Endodermal cell (in vitro differentiated cells): ENCODE measurements around the gene SCUBE2. TPM values are rescaled to one million over a fixed set of nuclear protein-coding genes. Genes with fewer than 3 reads are reported as not detected.

Experiments
- DNase-seq: peaks from one replicate; pipeline ENCODE4 v3.0.0-alpha.2; 2017
- H3K27ac ChIP-seq: 2 replicates; pipeline ENCODE4 v1.5.1; 2013; ENCODE audit warnings: mild to moderate bottlenecking, low read depth, low read length, moderate library complexity
- H3K27me3 ChIP-seq: 2 replicates; pipeline ENCODE4 v1.6.1; 2013; ENCODE audit warnings: mild to moderate bottlenecking, low read length, moderate library complexity; ENCODE audit not compliant: insufficient read depth, control insufficient read depth, poor library complexity, severe bottlenecking
- H3K36me3 ChIP-seq: 2 replicates; pipeline ENCODE4 v1.7.0; 2013; ENCODE audit warnings: mild to moderate bottlenecking, low read length, moderate library complexity; ENCODE audit not compliant: control insufficient read depth, insufficient read depth
- H3K4me1 ChIP-seq: one replicate; pipeline ENCODE4 v1.7.0; 2013; ENCODE audit warnings: low read length; ENCODE audit not compliant: control insufficient read depth, insufficient read depth
- H3K4me3 ChIP-seq: 2 replicates; pipeline ENCODE4 v1.5.1; 2013; ENCODE audit warnings: mild to moderate bottlenecking, low read length, moderate library complexity
- H3K9ac ChIP-seq: 2 replicates; pipeline ENCODE4 v1.6.1; 2013; ENCODE audit warnings: mild to moderate bottlenecking, low read length, moderate library complexity; ENCODE audit not compliant: poor library complexity, severe bottlenecking; ENCODE audit errors: extremely low read depth
- H3K9me3 ChIP-seq: 2 replicates; pipeline ENCODE4 v1.6.1; 2013; ENCODE audit warnings: mild to moderate bottlenecking, low read length, moderate library complexity; ENCODE audit not compliant: control insufficient read depth
- H3K27ac Mint-ChIP-seq: 2 replicates; pipeline ENCODE4 v1.8.0; 2020; ENCODE audit warnings: mixed read lengths
- H3K27me3 Mint-ChIP-seq: 2 replicates; pipeline ENCODE4 v1.8.0; 2021; ENCODE audit warnings: mild to moderate bottlenecking, mixed read lengths; ENCODE audit not compliant: insufficient read depth
- H3K36me3 Mint-ChIP-seq: 2 replicates; pipeline ENCODE4 v1.8.0; 2020; ENCODE audit warnings: low read depth, mixed read lengths
- H3K4me1 Mint-ChIP-seq: 2 replicates; pipeline ENCODE4 v1.8.0; 2020; ENCODE audit warnings: mixed read lengths
- H3K4me3 Mint-ChIP-seq: 2 replicates; pipeline ENCODE4 v1.8.0; 2020; ENCODE audit warnings: mild to moderate bottlenecking, moderate library complexity, mixed read lengths
- H3K9me3 Mint-ChIP-seq: 2 replicates; pipeline ENCODE4 v1.8.0; 2020; ENCODE audit warnings: mild to moderate bottlenecking, mixed read lengths
- WGBS, 2 experiments: methylation state at CpG; one replicate each; pipeline versions ENCODE4 v1.1.5 to v1.1.7; 2013; ENCODE audit warnings: missing lambda C conversion rate in 2 of 2, mixed read lengths in 1 of 2; ENCODE audit not compliant: insufficient coverage in 1 of 2, insufficient read length in 1 of 2; 5-methylcytosine and 5-hydroxymethylcytosine counted together
- total RNA-seq, 2 donors: library from RNA; stranded (reverse); fragmentation: NEBNext Ultra II Directional in 1 of 2; extraction: Animal tissue kit (Norgen Biotek cat#: 25700) in 1 of 2; gene quantifications; 2 replicates in 1 of 2; 3 replicates in 1 of 2; pipeline ENCODE4 v1.2.1, GENCODE V29; 2021
- TF ChIP-seq, protein P1 (sequence below): fragments of 200-600 bp; sonication (generic); conservative IDR thresholded peaks from 2 replicates; pipeline ENCODE4 v1.5.0; 2021; ENCODE audit warnings: antibody characterized with exemption, mild to moderate bottlenecking

Gene SCUBE2
- total RNA-seq, 2 donors from 2014 or later = 1.5 to 2.0 TPM

DNA sequence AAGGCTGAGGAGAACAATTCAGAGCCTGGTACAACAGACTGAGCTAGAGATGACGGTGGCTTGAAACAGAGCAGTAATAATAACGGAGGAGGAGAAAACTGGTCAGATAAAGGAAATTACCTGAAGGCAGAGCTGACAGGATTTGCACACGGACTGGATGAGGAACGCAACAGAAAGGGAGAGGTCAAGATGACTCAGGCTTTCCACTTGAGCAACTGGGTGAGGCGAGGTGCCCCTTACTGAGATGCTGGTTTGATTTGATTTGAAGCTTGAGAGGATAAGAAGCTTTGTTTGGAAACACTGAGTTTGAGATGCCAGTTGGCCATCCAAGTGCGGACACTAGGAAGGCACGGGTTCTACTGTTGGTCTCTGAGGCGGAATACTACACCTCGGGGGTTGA is 52.2 kb downstream of the SCUBE2 start:
- peaks cover 6% of the 10 kb centered on the region for H3K4me1 Mint-ChIP-seq
- no peaks in the 10 kb centered on the region for H3K9me3 Mint-ChIP-seq
- H3K36me3 ChIP-seq = no peaks in the 10 kb centered on the region
- no peak overlapping the region for H3K27ac ChIP-seq
- no peak overlapping the region for H3K9ac ChIP-seq
- DNase-seq = no peak
- no peaks in the 10 kb centered on the region for H3K9me3 ChIP-seq
- H3K27me3 ChIP-seq = peaks cover 7% of the 10 kb centered on the region
- no peak overlapping the region for H3K27ac Mint-ChIP-seq
- TF ChIP-seq, protein P1, sequence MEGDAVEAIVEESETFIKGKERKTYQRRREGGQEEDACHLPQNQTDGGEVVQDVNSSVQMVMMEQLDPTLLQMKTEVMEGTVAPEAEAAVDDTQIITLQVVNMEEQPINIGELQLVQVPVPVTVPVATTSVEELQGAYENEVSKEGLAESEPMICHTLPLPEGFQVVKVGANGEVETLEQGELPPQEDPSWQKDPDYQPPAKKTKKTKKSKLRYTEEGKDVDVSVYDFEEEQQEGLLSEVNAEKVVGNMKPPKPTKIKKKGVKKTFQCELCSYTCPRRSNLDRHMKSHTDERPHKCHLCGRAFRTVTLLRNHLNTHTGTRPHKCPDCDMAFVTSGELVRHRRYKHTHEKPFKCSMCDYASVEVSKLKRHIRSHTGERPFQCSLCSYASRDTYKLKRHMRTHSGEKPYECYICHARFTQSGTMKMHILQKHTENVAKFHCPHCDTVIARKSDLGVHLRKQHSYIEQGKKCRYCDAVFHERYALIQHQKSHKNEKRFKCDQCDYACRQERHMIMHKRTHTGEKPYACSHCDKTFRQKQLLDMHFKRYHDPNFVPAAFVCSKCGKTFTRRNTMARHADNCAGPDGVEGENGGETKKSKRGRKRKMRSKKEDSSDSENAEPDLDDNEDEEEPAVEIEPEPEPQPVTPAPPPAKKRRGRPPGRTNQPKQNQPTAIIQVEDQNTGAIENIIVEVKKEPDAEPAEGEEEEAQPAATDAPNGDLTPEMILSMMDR = no peak
- no peak overlapping the region for H3K4me3 ChIP-seq
- WGBS, 2 experiments = 91 to 97% methylated on average over 9 of the region's 9 CpGs
- no peaks in the 10 kb centered on the region for H3K4me1 ChIP-seq
- H3K36me3 Mint-ChIP-seq = no peaks in the 10 kb centered on the region
- no peaks in the 10 kb centered on the region for H3K27me3 Mint-ChIP-seq
- no peak overlapping the region for H3K4me3 Mint-ChIP-seq

DNA sequence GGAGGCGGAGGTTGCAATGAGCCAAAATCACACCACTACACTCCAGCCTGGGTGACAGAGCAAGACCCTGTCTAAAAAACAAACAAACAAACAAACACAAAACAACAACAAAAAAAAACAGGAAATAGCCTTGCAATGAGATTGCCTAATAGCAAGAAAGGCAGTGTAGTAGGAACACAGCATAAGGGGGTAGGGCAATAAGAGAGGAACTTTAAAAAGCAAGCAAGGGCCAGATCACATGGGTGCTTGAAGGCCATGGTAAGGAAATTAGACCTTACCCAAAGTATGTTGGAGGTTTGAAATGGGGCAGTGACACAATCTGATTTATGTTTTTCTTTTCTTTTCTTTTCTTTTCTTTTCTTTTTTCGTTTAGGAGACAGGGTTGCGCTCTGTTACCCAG is 52.9 kb downstream of the SCUBE2 start:
- Mint-ChIP-seq H3K4me3 (no peak overlapping the region), H3K9me3 (no peaks in the 10 kb centered on the region), H3K27me3 (no peaks in the 10 kb centered on the region), H3K36me3 (no peaks in the 10 kb centered on the region), H3K4me1 (peaks cover 6% of the 10 kb centered on the region), H3K27ac (no peak overlapping the region)
- no peak for DNase-seq
- H3K4me3 ChIP-seq = no peak overlapping the region
- H3K9ac ChIP-seq = no peak overlapping the region
- peaks cover 7% of the 10 kb centered on the region for H3K27me3 ChIP-seq
- H3K27ac ChIP-seq = no peak overlapping the region
- H3K36me3 ChIP-seq = no peaks in the 10 kb centered on the region
- H3K9me3 ChIP-seq = no peaks in the 10 kb centered on the region
- TF ChIP-seq, protein P1 = no peak
- 87 to 95% methylated on average over 2 to 3 of the region's 3 CpGs for WGBS, 2 experiments
- no peaks in the 10 kb centered on the region for H3K4me1 ChIP-seq

DNA sequence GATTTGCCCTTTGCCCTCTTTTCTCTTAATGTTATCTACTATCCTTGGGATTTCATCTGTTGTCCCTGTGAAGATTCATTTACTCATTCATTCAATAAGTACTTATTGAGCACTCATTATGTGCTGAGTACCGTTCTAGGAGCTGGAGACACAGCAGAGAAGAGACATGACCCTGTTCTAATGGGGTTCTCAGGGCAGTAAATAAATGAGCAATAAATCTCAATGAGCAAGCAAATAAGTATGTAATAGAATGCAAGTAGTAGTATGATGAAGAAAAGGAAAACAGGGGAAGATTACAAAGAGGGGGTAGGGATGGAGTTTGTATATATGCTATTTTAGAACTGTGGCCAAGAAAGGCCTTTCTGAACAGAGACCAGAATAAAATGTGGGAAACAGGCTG is 53.4 kb downstream of the SCUBE2 start:
- H3K4me3 Mint-ChIP-seq = no peak overlapping the region
- TF ChIP-seq, protein P1 = no peak
- H3K27me3 ChIP-seq = peaks cover 7% of the 10 kb centered on the region
- H3K36me3 Mint-ChIP-seq = no peaks in the 10 kb centered on the region
- no peak for DNase-seq
- H3K36me3 ChIP-seq = no peaks in the 10 kb centered on the region
- H3K4me1 ChIP-seq = no peaks in the 10 kb centered on the region
- no peaks in the 10 kb centered on the region for H3K9me3 Mint-ChIP-seq
- no peak overlapping the region for H3K4me3 ChIP-seq
- H3K9ac ChIP-seq = no peak overlapping the region
- WGBS, 2 experiments = 88 to 94% methylated on average over 1 of the region's 1 CpG
- H3K9me3 ChIP-seq = no peaks in the 10 kb centered on the region
- H3K27me3 Mint-ChIP-seq = no peaks in the 10 kb centered on the region
- H3K4me1 Mint-ChIP-seq = peaks cover 6% of the 10 kb centered on the region
- no peak overlapping the region for H3K27ac ChIP-seq
- no peak overlapping the region for H3K27ac Mint-ChIP-seq
